Hindlimb muscle (tissue), 1 donor: ENCODE data around the gene FBXL5. TPM values are rescaled to one million over a fixed set of nuclear protein-coding genes. Genes with fewer than 3 reads are reported as not detected.
A peak's percentile ranks its signal among the peaks of the same experiment; 100 is the strongest.

Source experiments
- DNase-seq: peaks from one replicate; pipeline ENCODE4 v3.0.0-alpha.2; 2013
- polyA plus RNA-seq: library from polyadenylated mRNA; unstranded; fragments of 120-200 nt; gene quantifications from one replicate; pipeline ENCODE4 v1.2.1, GENCODE V29; 2013; ENCODE audit not compliant: insufficient read length

Gene FBXL5
- polyA plus RNA-seq = 68.6 TPM

GRCh38 chr4:15655223-15656037 lies at the start of gene FBXL5:
TSS of gene FBXL5 (minus strand) at chr4:15655357. CDS start at chr4:15655287, 70 bp downstream.
- DNase-seq = peak; percentile 93

DNA sequence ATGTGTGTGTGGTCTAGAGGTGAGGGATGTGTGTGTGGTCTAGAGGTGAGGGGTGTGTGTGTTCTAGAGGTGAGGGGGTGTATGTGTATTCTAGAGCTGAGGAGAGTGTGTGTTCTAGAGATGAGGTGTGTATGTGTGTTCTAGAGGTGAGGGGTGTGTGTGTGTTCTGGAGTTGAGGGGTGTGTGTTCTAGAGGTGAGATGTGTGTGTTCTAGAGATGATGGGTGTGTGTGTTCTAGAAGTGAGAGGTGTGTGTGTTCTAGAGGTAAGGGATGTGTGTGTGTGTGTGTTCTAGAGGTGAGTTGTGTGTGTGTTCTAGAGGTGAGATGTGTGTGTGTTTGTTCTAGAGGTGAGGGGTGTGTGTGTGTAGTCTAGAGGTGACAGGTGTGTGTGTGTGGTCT lies 49.0 kb upstream of the FBXL5 start:
- no peak for DNase-seq

DNA sequence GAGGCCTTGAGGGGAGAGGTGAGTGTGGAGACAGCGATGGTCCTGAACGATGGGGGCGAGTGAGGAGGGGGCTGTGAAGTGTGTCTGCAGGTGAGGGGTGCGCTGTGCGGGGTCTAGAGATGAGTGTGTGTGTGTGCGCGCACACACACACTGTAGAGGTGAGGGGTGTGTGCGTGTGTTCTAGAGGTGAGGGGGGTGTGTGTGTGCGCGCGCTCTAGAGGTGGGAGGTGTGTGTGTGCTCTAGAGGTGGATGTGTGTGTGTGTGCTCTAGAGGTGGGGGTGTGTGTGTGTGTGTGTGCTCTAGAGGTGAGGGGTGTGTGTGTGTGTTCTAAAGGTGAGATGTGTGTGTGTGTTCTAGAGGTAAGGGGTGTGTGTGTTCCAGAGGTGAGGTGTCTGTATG lies 48.3 kb upstream of the FBXL5 start:
- DNase-seq = no peak

- DNase-seq = peak; percentile 65
These were observed 47.8 kb upstream of the FBXL5 start, which contains the start of gene BST1 for GRCh38 chr4:15702941-15703403. TSS of gene BST1 (plus strand) at chr4:15703065. CDS start at chr4:15703145, 80 bp downstream.

- no peak for DNase-seq
These were observed 41.7 kb upstream of the FBXL5 start for GRCh38 chr4:15696866-15697265.

DNA sequence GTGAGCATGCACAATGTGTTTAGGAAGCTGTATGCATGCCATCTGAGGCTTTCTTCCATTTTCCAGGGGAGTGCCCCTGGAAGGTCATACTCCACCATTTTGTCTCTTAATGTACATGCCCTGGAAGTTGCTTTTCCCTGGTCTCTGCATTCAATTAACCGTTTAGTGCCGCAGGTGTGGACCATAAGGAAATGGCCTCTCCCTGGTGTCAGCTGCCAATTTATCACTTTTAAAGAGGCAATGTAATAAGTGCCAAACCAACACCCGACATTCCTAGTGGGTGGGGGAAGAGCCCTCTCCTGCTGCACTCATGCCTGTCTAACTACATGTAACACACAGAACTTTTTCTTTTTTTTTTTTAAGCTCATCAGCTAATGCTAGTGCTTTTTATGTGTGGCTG lies 40.6 kb upstream of the FBXL5 start:
- no peak for DNase-seq

GRCh38 chr4:15695240-15695699 lies 40.1 kb upstream of the FBXL5 start:
- no peak for DNase-seq

- DNase-seq = no peak
These were observed 39.3 kb upstream of the FBXL5 start for GRCh38 chr4:15694431-15694830.

DNA sequence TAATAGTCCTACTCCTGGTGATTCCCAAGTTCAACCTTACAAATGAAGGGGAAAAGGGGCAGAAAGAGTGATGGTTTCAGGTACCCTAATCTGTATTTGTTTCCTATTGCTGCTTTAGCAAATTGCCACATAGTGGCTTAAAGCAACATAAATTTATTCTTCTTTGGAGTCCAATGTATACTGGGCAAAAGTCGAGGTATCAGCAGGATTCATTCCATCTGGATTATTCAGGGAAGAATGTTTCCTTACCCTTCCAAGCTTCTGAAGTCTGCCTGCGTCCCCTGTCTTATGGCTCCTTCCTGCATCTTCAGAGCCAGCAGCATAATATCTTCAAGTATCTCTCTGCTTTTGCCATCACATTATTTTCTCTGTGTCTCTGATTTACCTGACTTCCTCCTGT lies 37.4 kb upstream of the FBXL5 start:
- no peak for DNase-seq

DNA sequence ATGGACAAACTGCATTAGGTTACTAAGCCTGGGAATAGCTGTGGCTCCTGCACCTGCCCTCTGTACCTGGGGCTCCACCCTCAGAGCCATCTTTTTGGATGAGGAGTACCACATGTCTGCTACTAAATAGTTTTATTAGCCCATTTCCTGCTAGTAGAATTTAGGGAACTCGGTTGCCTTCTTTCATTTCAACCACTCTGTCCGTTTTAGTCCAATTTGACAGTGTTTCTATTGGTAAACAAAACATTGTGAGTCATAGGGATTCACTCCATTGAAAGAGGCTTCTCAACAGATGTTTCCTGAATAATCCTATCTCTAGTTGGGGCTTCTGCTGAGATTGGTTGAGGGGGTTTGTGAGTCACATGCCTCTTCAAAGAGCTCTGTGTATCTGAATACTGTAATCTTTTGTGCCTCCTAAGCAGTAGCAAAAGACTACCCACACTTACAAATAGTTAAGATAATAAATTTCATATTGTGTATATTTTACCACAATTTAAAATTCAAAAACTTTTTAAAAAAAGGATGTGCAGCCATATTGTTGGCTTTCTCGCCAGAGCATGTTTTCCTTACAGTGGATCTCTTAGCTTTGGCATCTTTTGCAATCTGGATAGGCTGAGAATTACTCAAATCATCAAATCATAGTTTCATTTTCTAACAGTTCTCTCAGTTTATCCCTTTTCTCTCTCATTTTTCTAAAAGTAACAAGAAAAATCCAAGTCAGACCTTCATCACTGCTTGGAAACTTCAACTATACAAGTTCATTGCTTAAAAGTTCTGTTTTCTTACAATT lies 36.4 kb upstream of the FBXL5 start:
- DNase-seq = no peak

DNA sequence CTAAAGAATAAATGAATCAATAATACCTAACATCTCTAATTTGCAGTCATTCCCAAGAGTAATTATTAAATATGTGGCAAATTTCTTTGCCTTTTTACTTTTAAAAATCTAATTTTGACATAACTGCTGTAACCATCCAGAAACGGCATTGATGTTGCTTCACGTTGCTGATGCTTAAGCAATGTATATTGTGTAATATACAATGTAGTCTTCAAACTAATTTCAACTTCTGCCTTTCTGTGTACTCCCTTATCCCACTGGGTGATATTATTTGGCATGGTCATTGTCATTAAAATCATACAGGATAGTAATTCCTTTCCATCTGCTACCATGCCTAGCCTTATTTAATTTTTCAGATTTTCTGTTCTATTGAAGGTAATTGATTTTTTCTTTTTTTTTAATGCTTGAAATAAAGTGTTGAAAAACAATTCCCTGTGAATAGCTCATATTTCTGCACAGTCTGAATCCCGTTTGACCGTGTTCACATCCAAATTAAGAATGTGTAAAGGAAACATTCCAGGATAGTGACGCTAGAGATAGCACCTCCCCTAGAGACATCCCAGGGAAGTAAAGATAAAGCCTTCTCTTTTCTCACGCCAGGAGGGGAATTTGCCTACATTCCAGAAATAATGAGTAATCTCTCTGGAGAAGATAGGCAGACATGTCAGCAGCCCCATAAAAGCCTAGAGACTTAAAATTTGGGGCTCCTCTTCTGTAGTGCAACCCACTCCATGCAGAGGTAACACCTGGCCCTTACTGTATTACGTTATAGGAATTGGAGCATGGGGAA lies 35.1 kb upstream of the FBXL5 start:
- DNase-seq = no peak

DNA sequence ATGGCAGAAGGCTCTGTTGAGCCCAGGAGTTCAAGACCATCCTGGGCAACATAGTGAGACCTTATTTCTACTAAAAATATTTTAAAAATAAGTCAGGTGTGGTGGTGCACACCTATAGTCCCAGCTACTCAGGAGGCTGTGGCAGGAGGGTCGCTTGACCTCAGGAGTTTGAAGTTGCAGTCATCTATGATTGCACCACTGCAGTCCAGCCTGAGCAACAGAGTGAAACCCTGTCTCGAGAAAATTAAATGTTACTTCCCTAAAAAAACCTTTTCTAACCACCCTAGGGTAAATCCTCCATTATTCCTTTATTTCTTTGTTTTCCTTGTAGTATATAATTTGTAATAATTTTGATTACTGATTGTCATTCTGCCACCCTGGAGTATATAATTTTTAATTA lies 34.4 kb upstream of the FBXL5 start:
- DNase-seq = no peak

DNA sequence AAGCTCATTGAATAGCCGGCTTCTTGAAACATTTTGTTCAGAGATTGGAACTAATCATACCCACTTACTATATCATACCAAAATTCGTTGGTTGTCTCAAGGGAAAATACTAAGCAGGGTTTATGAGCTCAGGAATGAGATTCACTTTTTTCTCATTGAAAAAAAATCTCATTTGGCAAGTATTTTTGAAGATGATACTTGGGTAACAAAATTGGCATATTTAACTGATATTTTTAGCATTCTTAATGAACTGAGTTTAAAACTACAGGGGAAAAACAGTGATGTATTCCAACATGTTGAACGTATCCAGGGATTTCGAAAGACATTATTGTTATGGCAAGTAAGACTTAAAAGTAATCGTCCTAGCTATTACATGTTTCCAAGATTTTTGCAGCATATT lies 32.9 kb upstream of the FBXL5 start:
- no peak for DNase-seq

DNA sequence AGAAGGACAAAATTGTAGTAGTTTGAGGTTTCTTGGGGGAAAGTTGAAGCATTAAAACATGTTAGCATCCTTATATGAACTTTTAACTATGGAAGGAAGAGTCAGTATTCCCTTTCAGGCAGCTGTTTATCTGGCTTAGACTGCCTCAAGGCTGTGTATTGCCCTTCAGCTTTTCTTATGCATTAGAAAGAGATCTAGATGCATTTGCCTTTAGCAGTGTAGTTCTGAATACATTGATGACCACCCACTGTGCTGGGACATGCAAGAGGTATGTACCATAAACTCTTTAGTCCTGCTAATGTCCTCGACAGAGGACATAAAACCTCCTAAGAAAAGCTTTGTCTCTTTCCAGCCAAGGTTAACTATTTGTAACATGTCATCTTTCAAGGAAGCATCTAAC lies 29.3 kb upstream of the FBXL5 start:
- DNase-seq = no peak

- no peak for DNase-seq
These were observed 28.0 kb upstream of the FBXL5 start for GRCh38 chr4:15683143-15683495.

DNA sequence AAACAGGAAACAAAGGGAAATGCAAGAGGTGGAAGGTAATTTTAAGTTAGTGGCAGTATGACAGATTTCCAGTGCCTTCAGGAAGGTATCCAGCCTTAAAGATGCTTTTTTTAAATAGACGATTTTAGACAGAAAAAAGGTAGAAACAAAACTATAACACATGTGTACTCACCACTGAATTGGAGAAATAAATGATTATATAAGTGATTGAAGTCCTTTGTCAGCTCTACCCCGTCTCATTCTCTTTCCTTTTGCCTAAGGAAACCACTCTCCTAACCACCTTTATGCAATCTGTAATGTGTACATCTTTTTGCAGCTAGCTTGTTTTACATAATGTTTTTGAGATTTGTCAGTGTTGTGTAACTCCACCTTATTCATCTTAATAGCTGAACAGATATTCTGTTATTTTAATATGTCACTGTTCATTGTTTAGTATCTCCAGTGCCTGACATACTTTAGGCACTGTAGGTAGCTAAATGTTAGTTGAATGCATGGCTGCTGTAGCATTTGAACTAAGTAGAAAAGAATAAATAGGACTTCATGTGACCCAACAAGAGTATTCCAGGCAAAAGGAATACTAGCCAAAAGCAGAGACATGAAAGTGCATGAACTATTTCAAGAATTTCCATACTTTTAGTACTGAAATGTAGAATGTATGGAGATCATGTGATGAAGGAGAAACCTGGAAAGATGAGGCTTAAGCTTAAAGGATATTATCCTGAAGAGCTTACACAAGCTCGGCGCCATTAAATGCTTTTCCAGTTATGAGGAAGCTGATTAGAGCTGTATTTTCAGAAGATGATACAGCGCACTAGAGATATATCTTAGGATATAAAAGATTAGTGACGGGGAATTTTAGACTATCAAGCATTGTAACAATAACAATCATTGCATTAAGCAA lies 27.3 kb upstream of the FBXL5 start:
- peak; percentile 13 for DNase-seq

DNA sequence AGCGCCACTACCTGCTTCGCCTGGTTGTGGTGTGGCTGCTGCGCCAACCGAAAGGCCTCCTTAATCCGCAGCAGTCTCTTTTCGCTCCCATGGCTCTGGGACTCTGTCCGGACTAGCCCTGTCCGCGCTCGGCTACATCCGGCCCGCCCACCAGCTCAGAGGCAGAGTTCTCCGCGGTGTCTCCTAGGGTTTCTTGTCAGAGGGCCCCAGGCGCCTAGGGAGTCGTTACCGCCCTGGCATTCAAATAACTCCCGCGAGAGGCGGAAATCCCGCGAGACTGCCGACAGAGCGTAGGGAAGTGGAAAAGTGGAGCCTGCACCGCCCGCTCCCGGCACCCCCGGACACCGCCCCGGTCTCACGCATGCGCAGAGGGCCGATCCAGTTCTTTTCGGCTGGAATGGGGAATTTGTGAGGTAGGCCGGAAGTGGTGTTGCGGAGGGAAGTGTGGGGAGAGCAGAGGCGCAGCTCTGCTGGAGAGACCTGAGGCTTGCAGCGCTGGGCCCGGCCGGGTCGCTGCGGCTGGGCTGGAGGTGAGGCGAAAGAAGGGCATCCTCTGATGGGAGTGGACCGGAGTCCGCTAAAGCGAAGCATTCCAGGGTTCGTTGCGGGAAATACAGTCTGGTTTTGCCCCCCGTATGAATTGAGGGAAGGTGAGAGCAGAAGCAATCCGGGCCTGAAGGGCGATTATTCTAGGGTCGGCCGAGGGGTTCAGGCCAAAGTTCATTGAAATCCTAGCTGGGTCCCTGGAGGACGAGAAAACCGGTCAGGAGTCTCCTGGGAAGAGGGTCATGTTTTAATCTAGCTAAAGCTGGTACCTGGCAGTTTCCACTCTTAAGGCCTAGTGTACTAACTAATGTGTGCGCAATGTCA lies 26.4 kb upstream of the FBXL5 start, which contains the start of gene FAM200B:
FAM200B (plus strand) TSS at position 456 of the 870 bp plus-strand sequence. CDS start 5,151 bp downstream, outside the sequence.
- peak; percentile 98 for DNase-seq

- DNase-seq = no peak
These were observed 25.9 kb upstream of the FBXL5 start for GRCh38 chr4:15681067-15681371.

- no peak for DNase-seq
These were observed 22.4 kb upstream of the FBXL5 start for GRCh38 chr4:15677507-15677988.

- no peak for DNase-seq
These were observed 21.7 kb upstream of the FBXL5 start for GRCh38 chr4:15676899-15677298.

- no peak for DNase-seq
These were observed 20.9 kb upstream of the FBXL5 start for GRCh38 chr4:15676039-15676438.
